Measurements from ENCODE around the gene GPC4.

Gene GPC4

GRCh38 chrX:133392671-133393070, 22.6 kb downstream of the GPC4 start:
- TF ChIP-seq CTCF (conservative IDR thresholded peaks at IDR 0.05): no peak
- no peak overlapping the region for H3K27ac ChIP-seq

- peak overlapping the region; percentile 31 for H3K27ac ChIP-seq
Observed at GRCh38 chrX:133391111-133391510, 24.2 kb downstream of the GPC4 start.

GRCh38 chrX:133390676-133391075, 24.6 kb downstream of the GPC4 start:
- no peak for TF ChIP-seq CTCF (conservative IDR thresholded peaks at IDR 0.05)
- H3K27ac ChIP-seq: peak overlapping the region; percentile 31; the same call in 1 of the 2 replicates

More at GRCh38 chrX:133391111-133391510, 24.2 kb downstream of the GPC4 start:
- no peak for TF ChIP-seq CTCF (conservative IDR thresholded peaks at IDR 0.05)

- H3K27ac ChIP-seq: no peak overlapping the region
- TF ChIP-seq CTCF (conservative IDR thresholded peaks at IDR 0.05): no peak
Observed at GRCh38 chrX:133389975-133390374, 25.3 kb downstream of the GPC4 start.

- TF ChIP-seq CTCF (conservative IDR thresholded peaks at IDR 0.05): no peak
- no peak overlapping the region for H3K27ac ChIP-seq
Observed at GRCh38 chrX:133384454-133384853, 30.8 kb downstream of the GPC4 start.

GRCh38 chrX:133380711-133381619, 34.3 kb downstream of the GPC4 start:
- TF ChIP-seq CTCF (conservative IDR thresholded peaks at IDR 0.05): no peak
- H3K27ac ChIP-seq: no peak overlapping the region

GRCh38 chrX:133376422-133376821, 38.9 kb downstream of the GPC4 start:
- no peak overlapping the region for H3K27ac ChIP-seq
- no peak for TF ChIP-seq CTCF (conservative IDR thresholded peaks at IDR 0.05)
